Hindlimb muscle (tissue), 1 donor: ENCODE data around the gene LILRA1. TPM values are rescaled to one million over a fixed set of nuclear protein-coding genes. Genes with fewer than 3 reads are reported as not detected.
"Not testable (repeated sequence)": the region's sequence is repeated elsewhere in the genome, so short reads cannot be mapped to it uniquely, and the experiment has no call there.

Experiments used
- DNase-seq: peaks from one replicate; pipeline ENCODE4 v3.0.0-alpha.2; 2013
- polyA plus RNA-seq: library from polyadenylated mRNA; unstranded; fragments of 120-200 nt; gene quantifications from one replicate; pipeline ENCODE4 v1.2.1, GENCODE V29; 2013; ENCODE audit not compliant: insufficient read length

The LILRA1 gene
- polyA plus RNA-seq, 1 donor = 0.56 TPM

DNA sequence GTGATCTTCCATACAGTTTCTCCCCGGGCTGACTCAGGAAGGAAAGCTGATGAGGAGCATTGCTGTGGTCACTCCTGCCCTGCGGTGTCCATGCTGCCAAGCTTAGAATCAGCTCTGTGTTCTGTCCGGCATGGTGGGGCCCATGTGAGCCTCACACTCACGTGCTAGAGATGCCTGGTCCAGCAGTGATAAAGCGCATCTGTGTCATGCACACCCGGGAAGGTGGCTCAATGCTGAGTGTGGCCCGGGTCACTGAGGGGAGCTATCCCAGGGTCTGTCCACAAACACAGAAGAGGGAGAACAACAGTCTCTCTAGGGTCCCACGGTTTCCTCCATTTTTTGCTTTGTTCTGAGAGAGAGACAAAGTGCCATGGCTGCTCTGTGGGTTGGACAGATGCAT lies 33.3 kb downstream of the LILRA1 start:
- no peak for DNase-seq

DNA sequence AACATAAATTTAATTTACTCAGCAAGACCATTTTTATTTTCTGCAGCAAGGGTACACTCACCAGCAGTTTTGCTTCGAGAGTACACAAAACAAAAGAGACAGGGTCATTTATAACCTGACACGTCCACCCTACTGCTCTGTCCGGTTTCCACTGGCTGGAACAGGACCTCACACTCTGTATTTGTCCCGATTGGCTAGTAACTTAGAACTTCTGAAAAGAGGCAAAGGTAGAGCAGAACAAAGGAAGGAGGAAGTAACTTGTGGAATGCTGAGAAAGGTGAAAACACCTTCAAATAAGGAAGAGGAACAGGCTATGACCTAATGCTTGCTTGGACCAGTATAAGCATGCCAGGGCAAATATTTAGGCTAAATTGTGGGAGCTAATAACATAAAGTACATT lies 34.5 kb downstream of the LILRA1 start:
- DNase-seq = not testable (repeated sequence)

DNA sequence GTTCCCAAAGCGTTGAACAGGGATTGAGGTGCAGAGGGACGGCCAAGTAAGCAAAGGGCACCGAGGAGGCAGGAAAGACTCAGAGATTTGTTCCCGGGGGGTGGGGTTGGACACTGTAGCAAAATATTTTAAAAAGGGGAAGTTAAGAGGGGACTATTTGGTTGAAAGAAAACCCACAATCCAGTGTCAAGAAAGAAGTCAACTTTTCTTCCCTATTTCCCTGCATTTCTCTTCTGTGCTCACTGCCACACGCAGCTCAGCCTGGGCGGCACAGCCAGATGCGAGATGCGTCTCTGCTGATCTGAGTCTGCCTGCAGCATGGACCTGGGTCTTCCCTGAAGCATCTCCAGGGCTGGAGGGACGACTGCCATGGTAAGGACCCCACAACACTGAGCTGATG lies 36.8 kb downstream of the LILRA1 start, which contains the start of gene LILRB1:
TSS of gene LILRB1 (plus strand) at position 223 of the 400 bp plus-strand sequence. CDS start 590 bp downstream, outside the sequence.
- not testable (repeated sequence) for DNase-seq

DNA sequence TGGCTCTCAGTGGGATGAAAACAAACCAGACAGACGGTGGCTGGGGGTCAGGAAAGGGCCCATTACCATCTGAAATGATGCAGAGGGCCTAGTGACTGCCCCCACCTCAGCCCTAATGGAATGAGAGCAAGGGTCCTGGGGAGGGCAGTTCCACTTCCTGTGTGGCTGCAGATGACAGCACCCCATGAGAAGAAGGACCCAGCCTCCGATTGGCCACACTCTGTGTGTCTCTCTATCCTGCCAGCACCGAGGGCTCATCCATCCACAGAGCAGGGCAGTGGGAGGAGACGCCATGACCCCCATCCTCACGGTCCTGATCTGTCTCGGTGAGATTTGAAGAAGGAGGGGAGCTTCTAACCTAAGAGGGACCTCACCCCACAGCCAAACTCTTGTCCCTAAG lies 37.4 kb downstream of the LILRA1 start:
- DNase-seq = no peak

DNA sequence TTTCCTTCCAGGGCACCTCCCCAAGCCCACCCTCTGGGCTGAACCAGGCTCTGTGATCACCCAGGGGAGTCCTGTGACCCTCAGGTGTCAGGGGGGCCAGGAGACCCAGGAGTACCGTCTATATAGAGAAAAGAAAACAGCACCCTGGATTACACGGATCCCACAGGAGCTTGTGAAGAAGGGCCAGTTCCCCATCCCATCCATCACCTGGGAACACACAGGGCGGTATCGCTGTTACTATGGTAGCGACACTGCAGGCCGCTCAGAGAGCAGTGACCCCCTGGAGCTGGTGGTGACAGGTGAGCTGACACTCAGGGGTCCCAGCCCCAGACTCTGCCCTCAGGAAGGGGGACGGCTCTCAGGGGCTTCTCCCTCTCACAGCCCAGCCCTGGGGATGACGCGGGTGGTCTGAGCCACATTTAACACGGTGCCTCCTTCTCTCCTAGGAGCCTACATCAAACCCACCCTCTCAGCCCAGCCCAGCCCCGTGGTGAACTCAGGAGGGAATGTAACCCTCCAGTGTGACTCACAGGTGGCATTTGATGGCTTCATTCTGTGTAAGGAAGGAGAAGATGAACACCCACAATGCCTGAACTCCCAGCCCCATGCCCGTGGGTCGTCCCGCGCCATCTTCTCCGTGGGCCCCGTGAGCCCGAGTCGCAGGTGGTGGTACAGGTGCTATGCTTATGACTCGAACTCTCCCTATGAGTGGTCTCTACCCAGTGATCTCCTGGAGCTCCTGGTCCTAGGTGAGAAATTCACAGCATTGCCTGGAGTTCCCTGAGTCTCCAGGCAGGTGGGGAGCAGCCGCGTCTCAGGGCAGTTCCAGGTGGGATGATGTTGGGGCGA lies 38.3 kb downstream of the LILRA1 start:
- not testable (repeated sequence) for DNase-seq

DNA sequence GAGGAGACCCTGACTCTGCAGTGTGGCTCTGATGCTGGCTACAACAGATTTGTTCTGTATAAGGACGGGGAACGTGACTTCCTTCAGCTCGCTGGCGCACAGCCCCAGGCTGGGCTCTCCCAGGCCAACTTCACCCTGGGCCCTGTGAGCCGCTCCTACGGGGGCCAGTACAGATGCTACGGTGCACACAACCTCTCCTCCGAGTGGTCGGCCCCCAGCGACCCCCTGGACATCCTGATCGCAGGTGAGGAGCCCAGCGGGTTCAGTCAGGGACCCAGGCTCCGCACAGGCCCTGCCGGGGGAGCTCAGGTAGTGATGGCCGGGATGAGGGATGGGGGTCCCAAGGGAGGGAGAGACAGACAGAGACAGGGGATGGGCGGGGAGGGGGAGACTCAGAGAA lies 39.1 kb downstream of the LILRA1 start:
- not testable (repeated sequence) for DNase-seq

DNA sequence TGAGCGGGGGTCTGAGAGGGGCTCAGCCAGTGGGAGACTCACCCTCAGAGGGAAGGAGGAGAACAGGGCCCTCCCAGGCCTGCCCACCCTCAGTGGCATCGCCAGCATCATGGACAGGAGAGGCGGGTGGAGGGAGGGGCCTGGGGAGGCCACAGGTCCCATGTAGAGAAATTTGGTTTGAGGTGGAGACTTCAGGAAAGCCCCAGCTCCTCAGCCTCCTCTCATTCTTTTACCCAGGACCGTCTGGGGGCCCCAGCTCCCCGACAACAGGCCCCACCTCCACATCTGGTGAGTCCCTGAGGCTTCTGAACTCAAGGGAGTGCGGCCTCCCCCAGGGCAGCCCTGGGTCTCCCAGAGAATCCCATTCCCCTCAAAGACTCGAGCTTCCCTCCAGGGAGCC lies 40.0 kb downstream of the LILRA1 start:
- no peak for DNase-seq

DNA sequence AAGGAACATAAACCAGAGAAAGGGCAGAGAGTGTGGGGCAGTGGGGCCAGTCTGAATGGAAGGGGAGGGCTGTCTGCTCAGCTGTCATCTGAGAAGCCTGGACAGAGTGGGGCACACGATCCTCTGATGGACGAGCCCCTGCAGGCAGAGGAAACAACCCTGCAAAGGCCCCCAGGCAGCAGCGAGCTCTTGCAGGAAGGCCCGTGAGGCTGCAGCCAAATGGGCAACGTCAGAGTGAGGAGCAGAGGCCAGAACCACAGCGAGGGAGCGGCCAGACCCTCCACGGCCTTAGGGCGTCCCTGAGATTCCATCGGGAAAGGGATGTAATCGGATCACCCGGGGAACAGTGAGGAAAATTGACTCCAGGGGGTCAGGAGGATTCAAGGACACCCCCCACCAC lies 42.6 kb downstream of the LILRA1 start:
- DNase-seq = not testable (repeated sequence)

DNA sequence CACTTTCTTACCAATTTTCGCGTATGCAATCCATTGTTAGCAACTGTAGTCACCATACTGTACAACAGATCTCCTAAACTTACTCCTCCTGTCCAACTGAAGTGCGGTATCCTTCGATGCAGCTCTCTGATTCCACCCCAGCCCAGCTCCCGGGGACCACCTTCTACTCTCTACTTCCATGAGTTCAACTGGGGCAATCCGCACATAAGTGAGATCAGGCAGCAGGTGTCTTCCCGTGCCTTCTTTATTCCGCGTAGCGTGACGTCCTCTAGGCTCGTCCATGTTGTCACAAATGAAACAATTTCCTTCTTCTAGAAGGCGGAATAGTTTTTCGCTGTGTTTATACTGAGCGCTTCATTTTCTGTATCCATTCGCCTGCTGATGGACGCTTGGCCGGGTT lies 45.3 kb downstream of the LILRA1 start:
- no peak for DNase-seq

DNA sequence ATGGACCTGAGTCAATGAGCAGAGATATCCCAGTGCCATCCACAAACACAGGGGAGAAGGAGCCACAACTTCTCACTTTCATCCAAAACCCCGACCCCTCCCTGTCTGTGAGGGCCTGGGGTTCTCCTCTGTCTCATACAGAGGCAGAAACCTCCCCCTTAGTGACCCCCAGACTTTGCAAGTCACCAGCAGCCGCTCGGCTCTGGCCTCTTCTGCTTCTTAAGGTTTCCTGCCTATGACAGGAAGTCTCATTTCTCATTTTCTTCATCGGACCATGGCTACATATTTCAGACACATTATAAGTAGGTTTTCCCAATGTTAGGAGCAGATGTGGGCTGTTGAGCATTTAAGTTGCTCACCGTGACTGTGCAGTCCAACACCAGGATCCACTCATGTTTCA lies 49.5 kb downstream of the LILRA1 start:
- DNase-seq = not testable (repeated sequence)

DNA sequence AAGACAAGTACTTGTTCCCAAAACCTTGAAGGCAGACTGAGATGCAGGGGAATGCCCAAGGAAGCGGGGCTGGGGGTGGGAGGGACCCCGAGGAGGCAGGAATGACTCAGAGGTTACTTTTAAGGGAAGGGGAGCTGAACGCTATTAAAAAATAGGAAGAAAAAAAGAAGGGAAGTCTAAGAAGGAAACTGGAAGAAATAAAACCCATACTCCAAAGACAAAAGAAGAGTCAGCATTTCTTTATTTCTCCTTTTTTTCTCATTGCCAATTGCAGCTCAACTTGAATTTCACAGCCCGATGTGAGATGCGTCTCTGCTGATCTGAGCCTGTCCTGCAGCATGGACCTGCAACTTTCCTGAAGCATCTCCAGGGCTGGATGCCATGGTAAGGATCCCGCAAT lies 50.2 kb downstream of the LILRA1 start:
- DNase-seq = not testable (repeated sequence)

DNA sequence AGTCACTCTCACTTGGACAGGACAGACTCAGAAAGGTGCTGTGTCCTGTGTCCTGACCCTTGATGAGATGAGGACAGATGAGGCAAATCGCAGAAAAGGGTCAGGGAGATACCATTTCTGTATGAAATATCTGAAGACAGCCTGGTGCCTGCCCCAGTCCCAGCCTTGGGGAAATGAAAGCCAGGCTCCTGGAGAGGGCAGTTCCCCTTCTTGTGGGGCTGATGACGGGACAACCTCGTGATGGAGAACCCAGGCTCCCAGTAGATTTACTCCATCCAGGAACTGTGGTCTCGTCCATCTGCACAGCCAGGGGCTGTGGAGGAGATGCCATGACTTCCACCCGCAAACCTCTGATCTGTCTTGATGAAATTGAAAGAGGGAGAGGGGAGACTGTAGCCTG lies 50.6 kb downstream of the LILRA1 start:
- peak; percentile 19 for DNase-seq

DNA sequence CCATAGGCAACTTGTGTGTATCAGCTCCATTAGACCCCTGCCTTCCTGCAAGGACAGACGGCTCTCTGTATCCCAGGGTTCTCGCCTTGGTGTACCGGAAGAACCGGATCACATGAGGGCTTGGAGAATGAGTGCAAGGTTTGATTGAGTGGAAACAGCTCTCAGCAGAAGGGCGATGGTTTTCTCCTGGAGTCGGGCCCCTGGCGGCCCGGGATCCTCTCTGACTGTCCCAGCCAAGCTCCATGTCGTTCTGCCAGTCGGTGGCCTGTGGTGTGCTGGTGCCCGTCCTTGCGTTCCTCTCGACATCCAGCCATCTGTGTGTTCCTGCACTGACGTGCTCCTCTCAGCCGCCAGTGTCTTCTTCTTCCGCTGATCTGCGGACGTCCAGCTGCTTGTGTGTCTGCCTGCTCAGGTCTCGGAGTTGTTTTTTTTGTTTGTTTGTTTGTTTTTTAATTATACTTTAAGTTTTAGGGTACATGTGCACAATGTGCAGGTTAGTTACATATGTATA lies 53.0 kb downstream of the LILRA1 start:
- DNase-seq = no peak

DNA sequence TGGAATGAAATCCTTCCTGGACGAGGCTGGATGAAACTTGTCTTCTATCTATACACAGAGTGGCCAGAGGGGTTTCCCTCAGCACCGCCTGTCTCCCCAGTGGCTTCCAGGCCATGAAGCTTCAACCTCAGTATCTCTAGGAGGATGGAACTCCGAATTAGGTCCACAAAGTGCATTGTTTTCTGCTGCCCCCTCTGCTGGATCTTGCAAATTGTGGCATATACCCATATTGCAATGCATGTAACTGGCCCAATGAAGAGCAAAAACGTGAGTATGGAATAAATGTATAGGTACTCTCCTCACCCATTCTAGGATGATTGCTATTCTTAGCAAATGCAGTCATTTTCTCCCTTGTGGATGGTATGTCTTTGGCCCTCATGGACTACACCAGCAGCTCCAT lies 54.7 kb downstream of the LILRA1 start:
- DNase-seq = no peak

DNA sequence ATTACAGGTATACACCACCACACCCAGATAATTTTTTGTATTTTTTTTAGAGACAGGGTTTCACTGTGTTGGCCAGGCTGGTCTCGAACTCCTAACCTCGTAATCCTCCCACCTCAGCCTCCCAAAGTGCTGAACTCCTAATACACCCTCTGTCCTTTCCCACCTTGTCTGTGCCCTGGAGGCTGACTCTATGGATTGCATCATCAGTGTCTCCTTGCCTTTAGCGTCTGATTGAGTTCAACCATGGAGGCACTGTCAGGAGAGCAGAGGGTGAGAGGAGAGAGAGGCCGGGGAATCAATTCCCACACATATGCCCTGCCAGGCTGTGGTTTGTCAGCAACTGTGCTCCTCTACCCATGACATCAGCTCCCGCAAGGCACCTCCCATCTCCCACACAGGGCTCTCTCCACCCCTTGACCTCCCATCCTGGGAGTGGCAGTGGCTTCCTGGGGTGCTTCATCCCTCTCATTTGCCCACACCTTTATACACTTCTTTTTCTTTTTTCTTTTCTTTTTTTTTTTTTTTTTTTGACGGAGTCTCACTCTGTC lies 56.8 kb downstream of the LILRA1 start:
- DNase-seq = no peak

Other genes starting within 250 kb of the LILRA1 start
- gene LAIR1, start 228.7 kb upstream of the LILRA1 start, polyA plus RNA-seq = 10.0 TPM
- gene TTYH1, start 178.2 kb upstream of the LILRA1 start, polyA plus RNA-seq = 3.2 TPM
- 121 TPM for gene LENG8, start 144.4 kb upstream of the LILRA1 start, polyA plus RNA-seq
- gene LENG9, start 129.9 kb upstream of the LILRA1 start, polyA plus RNA-seq = 2.2 TPM
- gene CDC42EP5, start 120.3 kb upstream of the LILRA1 start, polyA plus RNA-seq = 32.7 TPM
- gene LAIR2, start 90.8 kb upstream of the LILRA1 start, polyA plus RNA-seq = not detected
- 0.74 TPM for gene LILRA2, start 19.8 kb upstream of the LILRA1 start, polyA plus RNA-seq
- gene LILRB1, start 36.9 kb downstream of the LILRA1 start, polyA plus RNA-seq = 2.0 TPM
- 1.3 TPM for gene LILRB4, start 69.4 kb downstream of the LILRA1 start, polyA plus RNA-seq
- not detected for gene KIR3DL3, start 130.8 kb downstream of the LILRA1 start, polyA plus RNA-seq
- gene KIR2DL3, start 144.9 kb downstream of the LILRA1 start, polyA plus RNA-seq = not detected
- gene KIR2DL1, start 176.2 kb downstream of the LILRA1 start, polyA plus RNA-seq = not detected
- gene KIR2DL4, start 210.0 kb downstream of the LILRA1 start, polyA plus RNA-seq = not detected
- gene KIR3DL1, start 222.8 kb downstream of the LILRA1 start, polyA plus RNA-seq = not detected
- gene KIR2DS4, start 239.0 kb downstream of the LILRA1 start, polyA plus RNA-seq = not detected